ENCODE data around the gene C6orf120. TPM values are rescaled to one million over a fixed set of nuclear protein-coding genes. Genes with fewer than 3 reads are reported as not detected.

C6orf120 gene
- polyA plus RNA-seq, 3 donors: 8.3 to 31.4 (median 28.5) TPM

DNA sequence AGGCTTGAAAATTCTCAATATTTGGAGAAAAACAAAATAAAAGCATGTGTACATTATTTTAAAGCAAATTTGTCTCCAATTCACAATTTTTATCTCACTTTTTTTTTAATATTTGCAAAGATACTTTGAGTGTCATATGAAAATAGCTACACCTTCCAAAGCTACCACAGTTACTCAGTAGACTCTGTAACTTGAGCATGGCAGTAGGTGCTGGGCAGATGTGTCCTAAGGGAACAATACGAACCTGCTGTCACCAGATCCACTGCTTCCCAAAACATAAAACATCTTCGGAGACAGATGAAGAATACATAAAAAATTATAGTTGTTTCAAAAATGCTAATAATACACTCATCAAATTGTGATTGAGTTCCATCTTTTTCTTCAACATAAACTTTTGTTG is 10.7 kb upstream of the C6orf120 start:
- H3K27ac Mint-ChIP-seq: no peak overlapping the region
- no peaks in the 10 kb centered on the region for H3K27me3 ChIP-seq (ENCODE audit: control insufficient read depth in 2 of 2, insufficient read depth in 2 of 2, low read length in 2 of 2)
- peaks cover 12 to 20% of the 10 kb centered on the region in 2 donors for H3K36me3 Mint-ChIP-seq
- no peak overlapping the region for H3K4me3 ChIP-seq (replicated peaks in 1 of 3; ENCODE audit: low read depth in 2 of 3, low read length in 3 of 3)
- H3K79me2 ChIP-seq (ENCODE audit: insufficient read depth, low read length): no peaks in the 10 kb centered on the region
- no peaks in the 10 kb centered on the region for H4K20me1 ChIP-seq (ENCODE audit: insufficient read depth, low read length)
- H3K4me1 ChIP-seq (ENCODE audit: control insufficient read depth in 1 of 2, insufficient read depth in 2 of 2, low read length in 2 of 2): no peaks in the 10 kb centered on the region
- no peak overlapping the region for H3K4me3 Mint-ChIP-seq
- no peak for DNase-seq
- TF ChIP-seq, protein P1, sequence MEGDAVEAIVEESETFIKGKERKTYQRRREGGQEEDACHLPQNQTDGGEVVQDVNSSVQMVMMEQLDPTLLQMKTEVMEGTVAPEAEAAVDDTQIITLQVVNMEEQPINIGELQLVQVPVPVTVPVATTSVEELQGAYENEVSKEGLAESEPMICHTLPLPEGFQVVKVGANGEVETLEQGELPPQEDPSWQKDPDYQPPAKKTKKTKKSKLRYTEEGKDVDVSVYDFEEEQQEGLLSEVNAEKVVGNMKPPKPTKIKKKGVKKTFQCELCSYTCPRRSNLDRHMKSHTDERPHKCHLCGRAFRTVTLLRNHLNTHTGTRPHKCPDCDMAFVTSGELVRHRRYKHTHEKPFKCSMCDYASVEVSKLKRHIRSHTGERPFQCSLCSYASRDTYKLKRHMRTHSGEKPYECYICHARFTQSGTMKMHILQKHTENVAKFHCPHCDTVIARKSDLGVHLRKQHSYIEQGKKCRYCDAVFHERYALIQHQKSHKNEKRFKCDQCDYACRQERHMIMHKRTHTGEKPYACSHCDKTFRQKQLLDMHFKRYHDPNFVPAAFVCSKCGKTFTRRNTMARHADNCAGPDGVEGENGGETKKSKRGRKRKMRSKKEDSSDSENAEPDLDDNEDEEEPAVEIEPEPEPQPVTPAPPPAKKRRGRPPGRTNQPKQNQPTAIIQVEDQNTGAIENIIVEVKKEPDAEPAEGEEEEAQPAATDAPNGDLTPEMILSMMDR (IDR thresholded peaks at IDR 0.05): no peak
- peaks cover 2% of the 10 kb centered on the region for H3K4me1 Mint-ChIP-seq
- no CpG with 5 or more reads among the region's 2 CpGs for WGBS (ENCODE audit: insufficient coverage)
- H3K27ac ChIP-seq (ENCODE audit: low read depth in 1 of 2, low read length in 2 of 2): no peak overlapping the region
- no peak overlapping the region for H3K4me2 ChIP-seq (replicated peaks; ENCODE audit: extremely low read depth, low read length, poor library complexity, severe bottlenecking)
- intact Hi-C loops (cut with micrococcal nuclease): no loop called here
- H3K36me3 ChIP-seq (replicated peaks in 1 of 2; ENCODE audit: control insufficient read depth in 1 of 2, insufficient read depth in 2 of 2, low read length in 2 of 2): peaks cover 0 to 3% of the 10 kb centered on the region in 2 donors
- H3K9ac ChIP-seq (ENCODE audit: insufficient read depth, low read length, poor library complexity, severe bottlenecking): no peak overlapping the region
- H2AFZ ChIP-seq (ENCODE audit: insufficient read depth, low read depth, low read length, poor library complexity, severe bottlenecking): no peak overlapping the region
- H3K27me3 Mint-ChIP-seq (ENCODE audit: low read depth in 3 of 3): no peaks in the 10 kb centered on the region
- H3K9me3 Mint-ChIP-seq: peaks cover 28 to 50% (median 33%) of the 10 kb centered on the region in 7 donors
- peaks cover 31 to 42% of the 10 kb centered on the region in 2 donors for H3K9me3 ChIP-seq (replicated peaks in 1 of 2; ENCODE audit: control insufficient read depth in 1 of 2, insufficient read depth in 1 of 2, low read length in 2 of 2)

DNA sequence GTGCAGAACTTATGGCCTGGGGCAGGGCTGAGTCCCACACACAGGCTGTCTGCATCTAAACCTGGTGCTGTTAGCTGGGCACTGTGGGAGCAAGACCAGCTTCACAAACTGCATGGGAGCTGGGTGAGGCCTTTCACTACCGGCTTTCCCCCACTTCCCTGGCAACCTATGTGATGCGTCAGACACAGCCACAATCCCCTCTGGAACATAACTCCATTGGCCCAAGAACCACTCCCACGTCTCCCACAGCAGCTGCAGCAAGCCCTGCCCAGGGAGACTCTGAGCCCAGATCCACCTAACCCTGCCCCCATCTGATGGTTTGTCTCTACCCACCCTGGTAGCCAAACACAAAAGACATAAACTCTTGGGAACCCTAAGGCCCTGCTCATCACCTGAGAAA is 9.4 kb upstream of the C6orf120 start:
- H3K79me2 ChIP-seq (ENCODE audit: insufficient read depth, low read length): no peaks in the 10 kb centered on the region
- H3K4me3 ChIP-seq (replicated peaks in 1 of 3; ENCODE audit: low read depth in 2 of 3, low read length in 3 of 3): no peak overlapping the region
- Mint-ChIP-seq H3K27ac (no peak overlapping the region), H3K27me3 (ENCODE audit: low read depth in 3 of 3) (no peaks in the 10 kb centered on the region), H3K4me3 (no peak overlapping the region), H3K4me1 (peaks cover 2% of the 10 kb centered on the region), H3K9me3 (peaks cover 31 to 57% (median 40%) of the 10 kb centered on the region in 7 donors), H3K36me3 (peaks cover 5 to 10% of the 10 kb centered on the region in 2 donors)
- no peak overlapping the region for H3K27ac ChIP-seq (ENCODE audit: low read depth in 1 of 2, low read length in 2 of 2)
- H2AFZ ChIP-seq (ENCODE audit: insufficient read depth, low read depth, low read length, poor library complexity, severe bottlenecking): no peak overlapping the region
- peaks cover 22 to 54% of the 10 kb centered on the region in 2 donors for H3K9me3 ChIP-seq (replicated peaks in 1 of 2; ENCODE audit: control insufficient read depth in 1 of 2, insufficient read depth in 1 of 2, low read length in 2 of 2)
- no peak overlapping the region for H3K4me2 ChIP-seq (replicated peaks; ENCODE audit: extremely low read depth, low read length, poor library complexity, severe bottlenecking)
- TF ChIP-seq, protein P1 (IDR thresholded peaks at IDR 0.05): no peak
- no peaks in the 10 kb centered on the region for H3K4me1 ChIP-seq (ENCODE audit: control insufficient read depth in 1 of 2, insufficient read depth in 2 of 2, low read length in 2 of 2)
- intact Hi-C loops (cut with micrococcal nuclease): no loop called here
- no peak overlapping the region for H3K9ac ChIP-seq (ENCODE audit: insufficient read depth, low read length, poor library complexity, severe bottlenecking)
- H3K36me3 ChIP-seq (replicated peaks in 1 of 2; ENCODE audit: control insufficient read depth in 1 of 2, insufficient read depth in 2 of 2, low read length in 2 of 2): peaks cover 0 to 3% of the 10 kb centered on the region in 2 donors
- 100% methylated on average over 3 of the region's 3 CpGs for WGBS (ENCODE audit: insufficient coverage)
- no peaks in the 10 kb centered on the region for H4K20me1 ChIP-seq (ENCODE audit: insufficient read depth, low read length)
- no peaks in the 10 kb centered on the region for H3K27me3 ChIP-seq (ENCODE audit: control insufficient read depth in 2 of 2, insufficient read depth in 2 of 2, low read length in 2 of 2)
- no peak for DNase-seq

All from CD14-positive monocyte (primary cell).